Caco-2 (cell line): ENCODE data around the gene MYADML2. TPM values are rescaled to one million over a fixed set of nuclear protein-coding genes. Genes with fewer than 3 reads are reported as not detected.
"Not testable (repeated sequence)": the region's sequence is repeated elsewhere in the genome, so short reads cannot be mapped to it uniquely, and the experiment has no call there.

ENCODE experiments used
- BruUV-seq: library from RNA; stranded (reverse); fragments of 400-500 nt; replicated peaks from 2 replicates; lab custom pipeline; 2021; lab: Mats Ljungman, UMichigan
- CTCF ChIA-PET: fragments of 300-600 bp; sonication (Branson Sonifier 250); formaldehyde crosslinking; loops from one replicate; lab custom pipeline; 2022; ENCODE audit warnings: antibody characterized with exemption; lab: Charles Lee
- POLR2A ChIA-PET: fragments of 300-600 bp; sonication (Branson Sonifier 250); formaldehyde crosslinking; loops from one replicate; lab custom pipeline; 2022; ENCODE audit warnings: antibody characterized with exemption; lab: Charles Lee
- DNase-seq, 2 experiments: peaks; one replicate each; pipeline versions ENCODE4 v3.0.0 to v3.0.0-alpha.2; 2020 to 2022
- H3K27me3 ChIP-seq: replicated peaks from 2 replicates; pipeline ENCODE4 v1.6.0; 2011; ENCODE audit warnings: low read length; ENCODE audit not compliant: control insufficient read depth, insufficient read depth
- H3K36me3 ChIP-seq: 2 replicates; pipeline ENCODE4 v1.5.1; 2011; ENCODE audit warnings: low read length; ENCODE audit not compliant: control insufficient read depth, insufficient read depth
- H3K4me1 ChIP-seq: fragments of 250-450 bp; sonication (Bioruptor Pico); 2 replicates; pipeline ENCODE4 v1.5.1; 2020; ENCODE audit warnings: mild to moderate bottlenecking
- H3K4me3 ChIP-seq: 2 replicates; pipeline ENCODE4 v1.5.1; 2011; ENCODE audit warnings: low read depth, mild to moderate bottlenecking, control low read depth, low read length
- H3K9me3 ChIP-seq: fragments of 250-450 bp; sonication (Bioruptor Pico); 2 replicates; pipeline ENCODE4 v1.5.1; 2020; ENCODE audit warnings: mild to moderate bottlenecking, moderate library complexity
- H3K27ac Mint-ChIP-seq: one replicate; pipeline ENCODE4 v1.8.0; 2022; ENCODE audit warnings: mixed read lengths; ENCODE audit not compliant: unreplicated experiment
- H3K27me3 Mint-ChIP-seq: one replicate; pipeline ENCODE4 v1.8.0; 2022; ENCODE audit warnings: mixed read lengths; ENCODE audit not compliant: insufficient read depth, unreplicated experiment
- H3K36me3 Mint-ChIP-seq: one replicate; pipeline ENCODE4 v1.8.0; 2022; ENCODE audit warnings: mild to moderate bottlenecking, mixed read lengths; ENCODE audit not compliant: insufficient read depth, unreplicated experiment
- H3K4me1 Mint-ChIP-seq: one replicate; pipeline ENCODE4 v1.8.0; 2022; ENCODE audit warnings: low read depth, mixed read lengths; ENCODE audit not compliant: unreplicated experiment
- H3K4me3 Mint-ChIP-seq: one replicate; pipeline ENCODE4 v1.8.0; 2022; ENCODE audit warnings: mild to moderate bottlenecking, moderate library complexity, mixed read lengths; ENCODE audit not compliant: unreplicated experiment
- H3K9me3 Mint-ChIP-seq: one replicate; pipeline ENCODE4 v1.8.0; 2022; ENCODE audit warnings: mixed read lengths; ENCODE audit not compliant: unreplicated experiment
- CTCF ChIP-seq, 2 experiments: fragments of 200-600 bp in 1 of 2; IDR thresholded peaks; 1 replicate in 1 of 2; 2 replicates in 1 of 2; pipeline versions ENCODE4 v1.5.1 to v1.8.0; 2011 to 2022; ENCODE audit warnings: antibody characterized with exemption in 1 of 2, control low read depth in 1 of 2, inconsistent platforms in 1 of 2, low read depth in 1 of 2, low read length in 1 of 2, mild to moderate bottlenecking in 1 of 2, moderate library complexity in 1 of 2; ENCODE audit not compliant: insufficient read depth in 1 of 2, severe bottlenecking in 1 of 2, unreplicated experiment in 1 of 2
- intact Hi-C: fragments of 100-400 bp; cut with micrococcal nuclease; formaldehyde crosslinking; loops from one replicate; pipeline ENCODE4 v1.10.0; 2022; ENCODE audit not compliant: unreplicated experiment
- total RNA-seq: library from RNA; stranded (reverse); gene quantifications from 2 replicates; pipeline ENCODE4 v1.2.3, GENCODE V29; 2022

Gene MYADML2
- total RNA-seq, 1 experiment from 2014 or later = not detected

DNA sequence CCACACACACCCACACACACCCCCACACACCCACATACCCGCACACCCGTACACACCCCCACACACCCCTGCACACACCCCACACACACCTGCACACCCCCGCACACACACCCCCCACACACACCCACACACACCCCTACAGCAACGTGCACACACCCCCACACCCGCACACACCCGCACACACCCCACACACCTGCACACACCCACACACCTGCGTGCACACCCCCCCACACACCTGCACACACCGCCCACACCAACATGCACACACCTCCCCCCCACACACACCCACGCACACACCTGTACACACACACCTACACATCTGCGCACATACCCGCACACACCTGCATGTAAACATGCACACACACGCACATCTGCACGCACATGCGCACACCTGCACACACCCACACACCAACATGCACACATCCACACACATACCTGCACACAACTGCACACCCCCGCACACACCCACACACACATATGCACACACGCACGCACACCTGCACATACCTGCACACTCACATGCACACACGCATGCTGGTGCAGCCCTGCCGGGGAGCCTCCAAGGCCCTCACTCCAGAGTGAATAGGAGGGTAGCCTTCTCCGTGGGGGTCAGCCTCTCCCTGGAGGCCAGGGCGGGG is 37.9 kb upstream of the MYADML2 start:
- Mint-ChIP-seq H3K4me3 (no peak overlapping the region), H3K27me3 (no peaks in the 10 kb centered on the region), H3K36me3 (peaks cover 63% of the 10 kb centered on the region), H3K27ac (no peak overlapping the region), H3K9me3 (no peaks in the 10 kb centered on the region), H3K4me1 (no peaks in the 10 kb centered on the region)
- DNase-seq = no peak
- TF ChIP-seq CTCF (IDR thresholded peaks at IDR 0.05; ENCODE audit: insufficient read depth in 1 of 2, low read depth in 1 of 2, low read length in 1 of 2, severe bottlenecking in 1 of 2, unreplicated experiment in 1 of 2) = no peak
- ChIA-PET POLR2A (interaction anchor here (0.6 kb wide), 1 partner anchor 52 kb away, joined by 3 read pairs; the partner anchor contains the start of gene DCXR), CTCF (interaction anchor here (0.6 kb wide), 1 partner anchor 68 kb away, joined by 3 read pairs; no protein-coding TSS in a partner anchor)
- intact Hi-C loops = no loop called here
- Histone ChIP-seq H3K27me3 (no peaks in the 10 kb centered on the region), H3K4me1 (no peaks in the 10 kb centered on the region), H3K9me3 (no peaks in the 10 kb centered on the region), H3K36me3 (peaks cover 3% of the 10 kb centered on the region), H3K4me3 (no peak overlapping the region)
- no TSS peak for BruUV-seq

GRCh38 chr17:81983639-81984373 is 36.8 kb upstream of the MYADML2 start:
- Histone ChIP-seq H3K27me3 (no peaks in the 10 kb centered on the region), H3K4me1 (no peaks in the 10 kb centered on the region), H3K4me3 (no peak overlapping the region), H3K9me3 (no peaks in the 10 kb centered on the region), H3K36me3 (peaks cover 3% of the 10 kb centered on the region)
- ChIA-PET POLR2A (interaction anchor here (0.6 kb wide), 1 partner anchor 20 kb away, joined by 3 read pairs; no protein-coding TSS in a partner anchor), CTCF (no interaction called here)
- no peaks in the 10 kb centered on the region for H3K27me3 Mint-ChIP-seq
- intact Hi-C loops = no loop called here
- no peak for DNase-seq
- H3K4me3 Mint-ChIP-seq = no peak overlapping the region
- no TSS peak for BruUV-seq
- peaks cover 66% of the 10 kb centered on the region for H3K36me3 Mint-ChIP-seq
- no peaks in the 10 kb centered on the region for H3K4me1 Mint-ChIP-seq
- no peak overlapping the region for H3K27ac Mint-ChIP-seq
- no peaks in the 10 kb centered on the region for H3K9me3 Mint-ChIP-seq
- TF ChIP-seq CTCF (IDR thresholded peaks at IDR 0.05; ENCODE audit: insufficient read depth in 1 of 2, low read depth in 1 of 2, low read length in 1 of 2, severe bottlenecking in 1 of 2, unreplicated experiment in 1 of 2) = no peak

DNA sequence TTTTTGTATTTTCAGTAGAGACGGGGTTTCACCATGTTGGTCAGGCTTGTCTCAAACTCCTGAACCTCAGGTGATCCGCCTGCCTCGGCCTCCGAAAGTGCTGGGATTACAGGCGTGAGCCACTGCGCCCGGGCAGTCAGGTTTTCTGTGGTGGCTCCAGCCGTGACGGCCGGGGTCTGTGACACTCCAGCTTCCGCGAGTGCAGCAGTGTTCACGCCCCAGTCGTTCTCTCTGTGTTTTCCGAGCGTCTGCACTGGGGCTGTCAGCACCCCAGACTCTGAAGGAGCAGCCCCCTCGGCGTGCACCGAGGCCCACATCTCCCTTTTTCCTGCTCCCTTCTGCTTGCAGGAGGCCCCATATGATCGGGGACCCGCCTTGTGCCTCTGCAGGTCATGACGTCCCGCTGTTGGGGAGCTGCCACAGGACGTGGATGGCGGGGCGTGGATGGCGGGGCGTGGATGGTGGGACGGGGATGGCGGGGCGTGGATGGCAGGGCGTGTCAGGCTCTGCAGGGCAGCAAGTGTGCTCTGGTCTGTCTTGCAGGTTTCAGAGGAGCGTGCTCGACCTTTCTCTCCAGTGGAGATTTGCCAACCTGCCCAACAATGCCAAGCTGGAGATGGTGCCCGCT is 36.1 kb upstream of the MYADML2 start:
- H3K36me3 Mint-ChIP-seq = peaks cover 71% of the 10 kb centered on the region
- CTCF ChIA-PET = no interaction called here
- H3K4me1 ChIP-seq = no peaks in the 10 kb centered on the region

DNA sequence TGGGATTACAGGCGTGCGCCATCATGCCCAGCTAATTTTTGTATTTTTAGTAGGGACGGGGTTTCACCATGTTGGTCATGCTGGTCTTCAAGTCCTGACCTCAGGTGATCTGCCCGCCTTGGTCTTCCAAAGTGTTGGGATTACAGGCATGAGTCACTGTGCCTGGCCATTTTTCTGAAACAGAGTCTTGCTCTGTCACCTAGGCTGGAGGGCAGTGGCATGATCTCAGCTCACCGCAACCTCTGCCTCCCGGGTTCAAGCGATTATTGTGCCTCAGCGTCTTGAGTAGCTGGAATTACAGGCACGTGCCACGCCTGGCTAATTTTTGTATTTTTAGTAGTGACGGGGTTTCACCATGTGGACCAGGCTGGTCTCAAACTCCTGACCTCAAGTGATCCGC is 34.5 kb upstream of the MYADML2 start:
- POLR2A ChIA-PET = not testable (repeated sequence)

More for the DNA sequence above, 36.1 kb upstream of the MYADML2 start:
- no peaks in the 10 kb centered on the region for H3K27me3 ChIP-seq
- H3K9me3 Mint-ChIP-seq = no peaks in the 10 kb centered on the region
- H3K9me3 ChIP-seq = no peaks in the 10 kb centered on the region
- no peak for DNase-seq
- no peak overlapping the region for H3K4me3 Mint-ChIP-seq
- no peak overlapping the region for H3K4me3 ChIP-seq
- no peak for TF ChIP-seq CTCF (IDR thresholded peaks at IDR 0.05; ENCODE audit: insufficient read depth in 1 of 2, low read depth in 1 of 2, low read length in 1 of 2, severe bottlenecking in 1 of 2, unreplicated experiment in 1 of 2)
- no peaks in the 10 kb centered on the region for H3K27me3 Mint-ChIP-seq
- no peak overlapping the region for H3K27ac Mint-ChIP-seq
- POLR2A ChIA-PET = interaction anchor here (0.6 kb wide), 1 partner anchor 20 kb away, joined by 3 read pairs; no protein-coding TSS in a partner anchor
- H3K36me3 ChIP-seq = peaks cover 3% of the 10 kb centered on the region
- no peaks in the 10 kb centered on the region for H3K4me1 Mint-ChIP-seq
- intact Hi-C loops = no loop called here
- BruUV-seq = no TSS peak

More for the DNA sequence above, 34.5 kb upstream of the MYADML2 start:
- DNase-seq, H3K27me3 ChIP-seq, H3K4me3 Mint-ChIP-seq, H3K9me3 Mint-ChIP-seq, CTCF ChIA-PET, intact Hi-C loops, BruUV-seq, H3K27me3 Mint-ChIP-seq, H3K36me3 ChIP-seq, H3K27ac Mint-ChIP-seq, H3K4me3 ChIP-seq, H3K4me1 ChIP-seq, H3K4me1 Mint-ChIP-seq, H3K9me3 ChIP-seq: not testable (repeated sequence)
- peaks cover 75% of the 10 kb centered on the region for H3K36me3 Mint-ChIP-seq
